Measurements from ENCODE around the gene AGRN.
A peak's percentile ranks its signal among the peaks of the same experiment; 100 is the strongest.
"Not testable (repeated sequence)": the region's sequence is repeated elsewhere in the genome, so short reads cannot be mapped to it uniquely, and the experiment has no call there.

The AGRN gene

GRCh38 chr1:1065265-1065939 is 45.5 kb downstream of the AGRN start:
- Histone ChIP-seq H3K36me3 (ENCODE audit: control insufficient read depth, insufficient read depth, low read length) (no peaks in the 10 kb centered on the region), H3K4me3 (replicated peaks; ENCODE audit: low read depth, low read length) (no peak overlapping the region; the same call in 1 of the 2 replicates), H3K27me3 (replicated peaks; ENCODE audit: control insufficient read depth, insufficient read depth, low read length) (no peaks in the 10 kb centered on the region)
- DNase-seq (ENCODE audit: extremely low read depth, insufficient read length) = no peak
- TF ChIP-seq, protein P1, sequence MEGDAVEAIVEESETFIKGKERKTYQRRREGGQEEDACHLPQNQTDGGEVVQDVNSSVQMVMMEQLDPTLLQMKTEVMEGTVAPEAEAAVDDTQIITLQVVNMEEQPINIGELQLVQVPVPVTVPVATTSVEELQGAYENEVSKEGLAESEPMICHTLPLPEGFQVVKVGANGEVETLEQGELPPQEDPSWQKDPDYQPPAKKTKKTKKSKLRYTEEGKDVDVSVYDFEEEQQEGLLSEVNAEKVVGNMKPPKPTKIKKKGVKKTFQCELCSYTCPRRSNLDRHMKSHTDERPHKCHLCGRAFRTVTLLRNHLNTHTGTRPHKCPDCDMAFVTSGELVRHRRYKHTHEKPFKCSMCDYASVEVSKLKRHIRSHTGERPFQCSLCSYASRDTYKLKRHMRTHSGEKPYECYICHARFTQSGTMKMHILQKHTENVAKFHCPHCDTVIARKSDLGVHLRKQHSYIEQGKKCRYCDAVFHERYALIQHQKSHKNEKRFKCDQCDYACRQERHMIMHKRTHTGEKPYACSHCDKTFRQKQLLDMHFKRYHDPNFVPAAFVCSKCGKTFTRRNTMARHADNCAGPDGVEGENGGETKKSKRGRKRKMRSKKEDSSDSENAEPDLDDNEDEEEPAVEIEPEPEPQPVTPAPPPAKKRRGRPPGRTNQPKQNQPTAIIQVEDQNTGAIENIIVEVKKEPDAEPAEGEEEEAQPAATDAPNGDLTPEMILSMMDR (IDR thresholded peaks at IDR 0.05; ENCODE audit: insufficient read depth, low read length, poor library complexity, severe bottlenecking) = no peak

DNA sequence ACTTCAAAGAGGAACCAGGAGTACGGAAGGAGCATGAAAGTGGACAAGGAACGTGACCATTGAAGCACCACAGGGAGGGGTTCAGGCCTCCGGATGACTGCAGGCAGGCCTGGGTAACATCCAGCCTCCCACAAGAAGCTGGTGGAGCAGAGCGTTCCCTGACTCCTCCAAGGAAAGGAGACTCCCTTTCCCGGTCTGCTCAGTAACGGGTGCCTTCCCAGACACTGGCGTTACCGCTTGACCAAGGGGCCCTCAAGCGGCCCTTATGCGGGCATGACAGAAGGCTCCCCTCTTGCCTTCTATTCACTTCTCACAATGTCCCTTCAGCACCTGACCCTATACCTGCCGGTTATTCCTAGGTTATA is 46.0 kb downstream of the AGRN start:
- DNase-seq (ENCODE audit: extremely low read depth, insufficient read length); H3K27me3 ChIP-seq (replicated peaks; ENCODE audit: control insufficient read depth, insufficient read depth, low read length); H3K4me3 ChIP-seq (replicated peaks; ENCODE audit: low read depth, low read length); H3K36me3 ChIP-seq (ENCODE audit: control insufficient read depth, insufficient read depth, low read length): not testable (repeated sequence)

DNA sequence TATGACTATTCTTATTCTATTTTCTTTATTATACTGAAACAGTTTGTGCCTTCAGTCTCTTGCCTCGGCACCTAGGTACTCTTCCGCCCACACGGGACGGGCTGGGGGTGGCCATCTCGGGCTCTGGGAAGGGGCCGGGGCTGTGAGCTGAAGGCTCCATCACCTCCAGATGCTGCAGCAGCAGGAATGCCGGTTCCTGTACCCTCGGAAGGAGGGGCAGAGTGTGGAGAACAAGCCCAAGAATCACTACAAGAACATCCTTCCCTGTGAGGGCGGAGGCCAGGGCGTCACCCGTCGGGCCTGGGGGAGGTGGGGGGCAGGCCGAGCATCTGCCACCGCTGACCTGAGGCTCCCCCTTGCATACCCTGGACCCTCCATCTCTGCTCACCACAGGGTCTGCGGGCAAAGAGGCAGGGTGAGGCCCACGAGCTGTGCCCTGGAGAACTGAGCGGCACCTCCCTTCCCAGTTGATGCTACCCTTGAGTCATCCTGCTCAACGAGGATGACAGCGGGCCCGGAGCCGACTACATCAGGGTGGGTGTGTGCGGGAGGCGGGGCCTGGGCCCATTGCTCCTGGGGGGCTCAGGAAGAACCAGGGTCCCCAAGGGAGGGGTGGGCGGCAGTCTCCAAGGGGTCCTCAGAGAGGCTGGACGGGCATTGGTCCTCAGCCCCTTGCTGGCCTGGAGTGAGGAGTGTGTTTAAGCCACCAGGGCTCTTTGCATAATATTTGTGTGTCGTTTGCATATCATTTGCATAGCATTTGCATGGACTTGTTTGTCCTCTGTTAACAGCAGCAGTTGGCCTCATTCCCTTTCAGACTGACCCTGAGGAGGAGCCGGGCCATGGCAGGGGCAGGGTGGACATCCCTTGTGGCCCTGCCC is 46.7 kb downstream of the AGRN start:
- no peaks in the 10 kb centered on the region for H3K27me3 ChIP-seq (replicated peaks; ENCODE audit: control insufficient read depth, insufficient read depth, low read length)
- H3K4me3 ChIP-seq (replicated peaks; ENCODE audit: low read depth, low read length) = no peak overlapping the region
- TF ChIP-seq, protein P1 (IDR thresholded peaks at IDR 0.05; ENCODE audit: insufficient read depth, low read length, poor library complexity, severe bottlenecking) = no peak
- H3K36me3 ChIP-seq (ENCODE audit: control insufficient read depth, insufficient read depth, low read length) = no peaks in the 10 kb centered on the region
- DNase-seq (ENCODE audit: extremely low read depth, insufficient read length) = no peak

- H3K27me3 ChIP-seq (replicated peaks; ENCODE audit: control insufficient read depth, insufficient read depth, low read length) = no peaks in the 10 kb centered on the region
- TF ChIP-seq, protein P1 (IDR thresholded peaks at IDR 0.05; ENCODE audit: insufficient read depth, low read length, poor library complexity, severe bottlenecking) = no peak
- DNase-seq (ENCODE audit: extremely low read depth, insufficient read length) = no peak
- no peak overlapping the region for H3K4me3 ChIP-seq (replicated peaks; ENCODE audit: low read depth, low read length)
- no peaks in the 10 kb centered on the region for H3K36me3 ChIP-seq (ENCODE audit: control insufficient read depth, insufficient read depth, low read length)
Measured at GRCh38 chr1:1067284-1067859, 47.5 kb downstream of the AGRN start.

GRCh38 chr1:1067860-1068516 is 48.1 kb downstream of the AGRN start:
- Histone ChIP-seq H3K36me3 (ENCODE audit: control insufficient read depth, insufficient read depth, low read length) (no peaks in the 10 kb centered on the region), H3K4me3 (replicated peaks; ENCODE audit: low read depth, low read length) (peak overlapping the region; percentile 85), H3K27me3 (replicated peaks; ENCODE audit: control insufficient read depth, insufficient read depth, low read length) (no peaks in the 10 kb centered on the region)
- TF ChIP-seq, protein P1 (IDR thresholded peaks at IDR 0.05; ENCODE audit: insufficient read depth, low read length, poor library complexity, severe bottlenecking) = no peak
- DNase-seq (ENCODE audit: extremely low read depth, insufficient read length) = no peak

All from GM06990 (cell line).